ENCODE measurements around the gene IGFBP3.

The IGFBP3 gene

GRCh38 chr7:45891462-45892402 is 29.3 kb downstream of the IGFBP3 start:
- in situ Hi-C loops (cut with HindIII; ENCODE audit: low pct_ligation_motif_present, low sequenced_read_pairs) = no loop called here
- no peak for DNase-seq
- H3K27me3 ChIP-seq (replicated peaks) = no peaks in the 10 kb centered on the region
- no peak overlapping the region for H3K27ac ChIP-seq
- H3K36me3 ChIP-seq (replicated peaks) = no peaks in the 10 kb centered on the region
- no peak overlapping the region for H3K4me3 ChIP-seq (ENCODE audit: low read depth, low read length)
- TF ChIP-seq CTCF (IDR thresholded peaks at IDR 0.05; ENCODE audit: low read depth, low read length, missing control alignments) = no peak

GRCh38 chr7:45890902-45891461 is 30.1 kb downstream of the IGFBP3 start:
- Histone ChIP-seq H3K27me3 (replicated peaks) (no peaks in the 10 kb centered on the region), H3K36me3 (replicated peaks) (no peaks in the 10 kb centered on the region), H3K27ac (no peak overlapping the region), H3K4me3 (ENCODE audit: low read depth, low read length) (no peak overlapping the region)
- DNase-seq = no peak
- TF ChIP-seq CTCF (IDR thresholded peaks at IDR 0.05; ENCODE audit: low read depth, low read length, missing control alignments) = peak; percentile 48
- in situ Hi-C loops (cut with HindIII; ENCODE audit: low pct_ligation_motif_present, low sequenced_read_pairs) = no loop called here

- no peaks in the 10 kb centered on the region for H3K36me3 ChIP-seq (replicated peaks)
- no peak overlapping the region for H3K27ac ChIP-seq
- no peaks in the 10 kb centered on the region for H3K27me3 ChIP-seq (replicated peaks)
- no peak for TF ChIP-seq CTCF (IDR thresholded peaks at IDR 0.05; ENCODE audit: low read depth, low read length, missing control alignments)
- H3K4me3 ChIP-seq (ENCODE audit: low read depth, low read length) = no peak overlapping the region
- in situ Hi-C loops (cut with HindIII; ENCODE audit: low pct_ligation_motif_present, low sequenced_read_pairs) = no loop called here
- no peak for DNase-seq
Observed at GRCh38 chr7:45890125-45890901, 30.8 kb downstream of the IGFBP3 start.

- H3K27me3 ChIP-seq (replicated peaks) = no peaks in the 10 kb centered on the region
- no peaks in the 10 kb centered on the region for H3K36me3 ChIP-seq (replicated peaks)
- TF ChIP-seq CTCF (IDR thresholded peaks at IDR 0.05; ENCODE audit: low read depth, low read length, missing control alignments) = no peak
- in situ Hi-C loops (cut with HindIII; ENCODE audit: low pct_ligation_motif_present, low sequenced_read_pairs) = no loop called here
- no peak overlapping the region for H3K27ac ChIP-seq
- no peak overlapping the region for H3K4me3 ChIP-seq (ENCODE audit: low read depth, low read length)
- DNase-seq = no peak
Observed at GRCh38 chr7:45889367-45890067, 31.6 kb downstream of the IGFBP3 start.

- peak overlapping the region; percentile 55 for H3K4me3 ChIP-seq (ENCODE audit: low read depth, low read length)
- in situ Hi-C loops (cut with HindIII; ENCODE audit: low pct_ligation_motif_present, low sequenced_read_pairs) = no loop called here
- DNase-seq = no peak
- no peak for TF ChIP-seq CTCF (IDR thresholded peaks at IDR 0.05; ENCODE audit: low read depth, low read length, missing control alignments)
- H3K27me3 ChIP-seq (replicated peaks) = no peaks in the 10 kb centered on the region
- no peak overlapping the region for H3K27ac ChIP-seq
- no peaks in the 10 kb centered on the region for H3K36me3 ChIP-seq (replicated peaks)
Observed at GRCh38 chr7:45888993-45889366, 32.1 kb downstream of the IGFBP3 start.
